Immature natural killer cell (primary cell): ENCODE results near the gene CALB2. TPM values are rescaled to one million over a fixed set of nuclear protein-coding genes. Genes with fewer than 3 reads are reported as not detected.

Experiments
- DNase-seq, 3 donors: peaks; one replicate each; pipeline ENCODE4 v3.0.0; 2022; ENCODE audit warnings: mixed read lengths in 1 of 3
- H3K27ac Mint-ChIP-seq, 6 donors: one replicate each; pipeline ENCODE4 v1.8.0; 2020; ENCODE audit warnings: mixed read lengths in 6 of 6, mild to moderate bottlenecking in 5 of 6, inconsistent platforms in 4 of 6, moderate library complexity in 3 of 6
- H3K27me3 Mint-ChIP-seq, 3 donors: one replicate each; pipeline ENCODE4 v1.8.0; 2020 to 2021; ENCODE audit warnings: low read depth in 3 of 3, mild to moderate bottlenecking in 3 of 3, mixed read lengths in 3 of 3, moderate library complexity in 3 of 3, inconsistent platforms in 1 of 3
- H3K36me3 Mint-ChIP-seq, 3 donors: one replicate each; pipeline ENCODE4 v1.8.0; 2020; ENCODE audit warnings: mixed read lengths in 3 of 3, inconsistent platforms in 2 of 3, mild to moderate bottlenecking in 2 of 3
- H3K4me1 Mint-ChIP-seq, 2 donors: one replicate each; pipeline ENCODE4 v1.8.0; 2020; ENCODE audit warnings: inconsistent platforms in 2 of 2, mild to moderate bottlenecking in 2 of 2, mixed read lengths in 2 of 2, moderate library complexity in 1 of 2
- H3K4me3 Mint-ChIP-seq, 5 donors: one replicate each; pipeline ENCODE4 v1.8.0; 2020; ENCODE audit warnings: mild to moderate bottlenecking in 5 of 5, mixed read lengths in 5 of 5, inconsistent platforms in 3 of 5, moderate library complexity in 3 of 5
- H3K9me3 Mint-ChIP-seq, 6 donors: one replicate each; pipeline ENCODE4 v1.8.0; 2020; ENCODE audit warnings: mild to moderate bottlenecking in 6 of 6, mixed read lengths in 6 of 6, inconsistent platforms in 4 of 6, moderate library complexity in 3 of 6
- polyA plus RNA-seq, 3 donors: library from polyadenylated mRNA; unstranded; fragments of 300-500 nt; fragmentation: Illumina TruSeq; gene quantifications; one replicate each; pipeline ENCODE4 v1.2.3, GENCODE V29; 2021

Gene CALB2
- polyA plus RNA-seq, 3 donors from 2014 or later, result not detected

GRCh38 chr16:71359431-71359830 lies 908 bp downstream of the CALB2 start:
- DNase-seq, result no peak
- Mint-ChIP-seq H3K27ac (no peak overlapping the region), H3K27me3 (peaks cover 0 to 6% (median 4%) of the 10 kb centered on the region in 3 donors), H3K9me3 (no peaks in the 10 kb centered on the region), H3K36me3 (no peaks in the 10 kb centered on the region), H3K4me3 (peak overlapping the region in 1 of 5 donors; percentile 9), H3K4me1 (peaks cover 0 to 3% of the 10 kb centered on the region in 2 donors)

GRCh38 chr16:71360378-71360777 lies 1.9 kb downstream of the CALB2 start:
- H3K4me1 Mint-ChIP-seq, result peaks cover 0 to 3% of the 10 kb centered on the region in 2 donors

GRCh38 chr16:71364133-71364681 lies 5.7 kb downstream of the CALB2 start:
- no peaks in the 10 kb centered on the region for H3K9me3 Mint-ChIP-seq
- H3K4me1 Mint-ChIP-seq, result no peaks in the 10 kb centered on the region
- DNase-seq, result no peak
- no peak overlapping the region for H3K27ac Mint-ChIP-seq
- peaks cover 2 to 6% (median 4%) of the 10 kb centered on the region in 3 donors for H3K27me3 Mint-ChIP-seq
- no peaks in the 10 kb centered on the region for H3K36me3 Mint-ChIP-seq
- H3K4me3 Mint-ChIP-seq, result no peak overlapping the region

More at GRCh38 chr16:71360378-71360777, 1.9 kb downstream of the CALB2 start:
- no peaks in the 10 kb centered on the region for H3K9me3 Mint-ChIP-seq
- H3K4me3 Mint-ChIP-seq, result no peak overlapping the region
- H3K36me3 Mint-ChIP-seq, result no peaks in the 10 kb centered on the region
- H3K27me3 Mint-ChIP-seq, result peaks cover 0 to 6% (median 6%) of the 10 kb centered on the region in 3 donors
- DNase-seq, result no peak
- H3K27ac Mint-ChIP-seq, result no peak overlapping the region

GRCh38 chr16:71365021-71365420 lies 6.5 kb downstream of the CALB2 start:
- no peak overlapping the region for H3K4me3 Mint-ChIP-seq
- no peak overlapping the region for H3K27ac Mint-ChIP-seq
- no peaks in the 10 kb centered on the region for H3K36me3 Mint-ChIP-seq
- no peak for DNase-seq
- H3K27me3 Mint-ChIP-seq, result peaks cover 2 to 4% (median 2%) of the 10 kb centered on the region in 3 donors
- no peaks in the 10 kb centered on the region for H3K4me1 Mint-ChIP-seq
- H3K9me3 Mint-ChIP-seq, result no peaks in the 10 kb centered on the region

- Mint-ChIP-seq H3K27ac (no peak overlapping the region), H3K27me3 (peaks cover 2 to 8% (median 4%) of the 10 kb centered on the region in 3 donors), H3K36me3 (no peaks in the 10 kb centered on the region), H3K4me1 (no peaks in the 10 kb centered on the region), H3K9me3 (no peaks in the 10 kb centered on the region), H3K4me3 (no peak overlapping the region)
- no peak for DNase-seq
Observed at GRCh38 chr16:71367241-71367976, 8.9 kb downstream of the CALB2 start.

GRCh38 chr16:71368958-71369357 lies 10.4 kb downstream of the CALB2 start:
- no peaks in the 10 kb centered on the region for H3K9me3 Mint-ChIP-seq
- no peak overlapping the region for H3K4me3 Mint-ChIP-seq
- peaks cover 2 to 8% (median 4%) of the 10 kb centered on the region in 3 donors for H3K27me3 Mint-ChIP-seq
- DNase-seq, result no peak
- no peak overlapping the region for H3K27ac Mint-ChIP-seq
- H3K36me3 Mint-ChIP-seq, result no peaks in the 10 kb centered on the region
- H3K4me1 Mint-ChIP-seq, result no peaks in the 10 kb centered on the region

GRCh38 chr16:71369494-71369893 lies 11.0 kb downstream of the CALB2 start:
- no peak for DNase-seq
- no peaks in the 10 kb centered on the region for H3K36me3 Mint-ChIP-seq
- peaks cover 2 to 8% (median 4%) of the 10 kb centered on the region in 3 donors for H3K27me3 Mint-ChIP-seq
- H3K4me1 Mint-ChIP-seq, result no peaks in the 10 kb centered on the region
- no peaks in the 10 kb centered on the region for H3K9me3 Mint-ChIP-seq
- H3K4me3 Mint-ChIP-seq, result no peak overlapping the region
- H3K27ac Mint-ChIP-seq, result no peak overlapping the region

- Mint-ChIP-seq H3K4me1 (no peaks in the 10 kb centered on the region), H3K27ac (peak overlapping the region in 1 of 6 donors; percentile 12), H3K36me3 (no peaks in the 10 kb centered on the region), H3K9me3 (no peaks in the 10 kb centered on the region), H3K27me3 (peaks cover 0 to 8% (median 4%) of the 10 kb centered on the region in 3 donors), H3K4me3 (no peak overlapping the region)
- no peak for DNase-seq
Observed at GRCh38 chr16:71371237-71371636, 12.7 kb downstream of the CALB2 start.

- Mint-ChIP-seq H3K27me3 (peaks cover 0 to 10% (median 1%) of the 10 kb centered on the region in 3 donors), H3K4me3 (no peak overlapping the region), H3K27ac (no peak overlapping the region), H3K4me1 (no peaks in the 10 kb centered on the region), H3K9me3 (no peaks in the 10 kb centered on the region), H3K36me3 (no peaks in the 10 kb centered on the region)
- no peak for DNase-seq
Observed at GRCh38 chr16:71373073-71373472, 14.6 kb downstream of the CALB2 start.

- Mint-ChIP-seq H3K4me1 (no peaks in the 10 kb centered on the region), H3K36me3 (no peaks in the 10 kb centered on the region), H3K4me3 (no peak overlapping the region), H3K9me3 (no peaks in the 10 kb centered on the region), H3K27ac (no peak overlapping the region), H3K27me3 (peaks cover 0 to 5% (median 0%) of the 10 kb centered on the region in 3 donors)
- no peak for DNase-seq
Observed at GRCh38 chr16:71376465-71377157, 18.1 kb downstream of the CALB2 start.

- DNase-seq, result no peak
- H3K4me3 Mint-ChIP-seq, result no peak overlapping the region
- H3K27ac Mint-ChIP-seq, result no peak overlapping the region
- H3K36me3 Mint-ChIP-seq, result no peaks in the 10 kb centered on the region
- peaks cover 0 to 2% of the 10 kb centered on the region in 2 donors for H3K4me1 Mint-ChIP-seq
- H3K9me3 Mint-ChIP-seq, result no peaks in the 10 kb centered on the region
- peaks cover 2 to 7% (median 7%) of the 10 kb centered on the region in 3 donors for H3K27me3 Mint-ChIP-seq
Observed at GRCh38 chr16:71379711-71380110, 21.2 kb downstream of the CALB2 start.

GRCh38 chr16:71380831-71381230 lies 22.3 kb downstream of the CALB2 start:
- no peak overlapping the region for H3K27ac Mint-ChIP-seq
- no peak overlapping the region for H3K4me3 Mint-ChIP-seq
- H3K36me3 Mint-ChIP-seq, result no peaks in the 10 kb centered on the region
- peaks cover 0 to 2% of the 10 kb centered on the region in 2 donors for H3K4me1 Mint-ChIP-seq
- H3K27me3 Mint-ChIP-seq, result peaks cover 2 to 9% (median 7%) of the 10 kb centered on the region in 3 donors
- H3K9me3 Mint-ChIP-seq, result no peaks in the 10 kb centered on the region
- no peak for DNase-seq

- H3K4me1 Mint-ChIP-seq, result peaks cover 0 to 2% of the 10 kb centered on the region in 2 donors
- H3K9me3 Mint-ChIP-seq, result no peaks in the 10 kb centered on the region
- H3K27me3 Mint-ChIP-seq, result peaks cover 3 to 12% (median 5%) of the 10 kb centered on the region in 3 donors
- peak; percentile 1 to 15 (median 4) for DNase-seq
- peak overlapping the region in 1 of 5 donors; percentile 13 for H3K4me3 Mint-ChIP-seq
- H3K36me3 Mint-ChIP-seq, result no peaks in the 10 kb centered on the region
- H3K27ac Mint-ChIP-seq, result no peak overlapping the region
Observed at GRCh38 chr16:71383054-71383773, 24.7 kb downstream of the CALB2 start.
